ENCODE measurements around the gene ZNF605.

Gene ZNF605

DNA sequence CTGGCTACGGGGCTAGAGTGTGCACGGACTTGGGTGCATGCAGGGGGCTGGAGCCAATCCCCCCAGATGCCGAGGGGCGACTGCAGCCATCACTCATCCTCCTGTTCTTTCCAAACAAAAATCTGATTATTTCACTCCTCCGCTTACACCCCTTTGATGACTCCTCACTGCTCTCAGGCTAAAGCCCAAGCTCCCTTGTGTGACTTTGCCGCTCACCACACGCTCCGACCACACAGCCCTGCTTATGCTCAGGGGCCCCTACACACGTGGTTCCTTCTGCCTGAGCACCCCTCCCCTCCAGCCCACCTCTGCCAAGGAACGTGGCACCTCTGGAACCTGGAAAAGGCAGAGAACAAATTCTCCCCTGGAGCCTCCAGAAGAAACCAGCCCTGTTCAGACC is 82.4 kb downstream of the ZNF605 start:
- H3K4me1 ChIP-seq (ENCODE audit: insufficient read depth, low read length): no peaks in the 10 kb centered on the region
- H3K36me3 ChIP-seq (ENCODE audit: insufficient read depth, low read length): peaks cover 54% of the 10 kb centered on the region
- H3K9me3 ChIP-seq (ENCODE audit: low read length): peaks cover 7% of the 10 kb centered on the region
- no peak overlapping the region for H2AFZ ChIP-seq (ENCODE audit: low read depth, low read length)
- H3K27me3 ChIP-seq (ENCODE audit: insufficient read depth, low read length): no peaks in the 10 kb centered on the region
- no peak overlapping the region for H3K4me3 ChIP-seq (ENCODE audit: low read length)

GRCh38 chr12:132872975-132873421 is 83.1 kb downstream of the ZNF605 start:
- Histone ChIP-seq H2AFZ (ENCODE audit: low read depth, low read length) (no peak overlapping the region), H3K27me3 (ENCODE audit: insufficient read depth, low read length) (no peaks in the 10 kb centered on the region), H3K9me3 (ENCODE audit: low read length) (peaks cover 7% of the 10 kb centered on the region), H3K36me3 (ENCODE audit: insufficient read depth, low read length) (peaks cover 54% of the 10 kb centered on the region), H3K4me3 (ENCODE audit: low read length) (no peak overlapping the region), H3K4me1 (ENCODE audit: insufficient read depth, low read length) (no peaks in the 10 kb centered on the region)

DNA sequence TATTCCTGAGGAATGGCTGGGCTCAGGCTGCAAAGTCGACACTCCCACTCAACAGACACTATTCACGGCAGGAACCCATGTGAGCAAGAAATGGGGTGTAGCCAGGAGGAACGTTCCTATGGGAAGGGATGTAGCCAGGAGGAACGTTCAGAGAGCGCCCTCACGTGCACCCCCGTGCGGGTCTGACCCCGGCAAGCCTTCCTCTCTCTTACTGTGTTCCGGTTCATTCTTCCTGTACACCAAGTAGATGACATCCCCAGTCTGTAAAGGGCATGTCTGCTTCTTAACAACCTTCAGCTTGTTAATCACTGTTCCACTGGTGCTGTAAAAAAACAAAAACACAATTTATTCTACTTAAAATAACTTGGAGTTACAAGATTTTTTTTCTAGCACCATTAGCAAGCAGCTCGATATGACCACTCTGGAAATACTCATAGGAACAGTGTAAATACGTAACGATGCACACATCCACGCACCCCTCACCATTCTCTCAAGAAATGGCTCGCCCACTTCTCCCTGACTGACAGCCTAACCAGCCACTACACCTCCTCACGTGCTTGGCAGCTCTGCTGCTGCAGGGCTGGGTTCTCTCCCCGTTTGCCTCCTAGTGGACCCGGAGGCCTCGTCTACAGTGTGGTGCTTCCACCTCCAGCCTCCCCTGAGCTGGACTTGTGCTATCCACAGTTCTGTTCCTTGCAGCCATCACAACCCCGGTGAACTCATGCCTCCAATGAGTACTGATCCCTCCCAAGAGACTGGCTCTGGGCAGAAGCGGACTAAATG is 83.8 kb downstream of the ZNF605 start:
- no peaks in the 10 kb centered on the region for H3K27me3 ChIP-seq (ENCODE audit: insufficient read depth, low read length)
- H3K4me1 ChIP-seq (ENCODE audit: insufficient read depth, low read length): no peaks in the 10 kb centered on the region
- H2AFZ ChIP-seq (ENCODE audit: low read depth, low read length): no peak overlapping the region
- peaks cover 4% of the 10 kb centered on the region for H3K9me3 ChIP-seq (ENCODE audit: low read length)
- H3K36me3 ChIP-seq (ENCODE audit: insufficient read depth, low read length): peaks cover 55% of the 10 kb centered on the region
- no peak overlapping the region for H3K4me3 ChIP-seq (ENCODE audit: low read length)

- Histone ChIP-seq H3K36me3 (ENCODE audit: insufficient read depth, low read length) (peaks cover 58% of the 10 kb centered on the region), H3K4me1 (ENCODE audit: insufficient read depth, low read length) (no peaks in the 10 kb centered on the region), H3K9me3 (ENCODE audit: low read length) (peaks cover 8% of the 10 kb centered on the region), H3K4me3 (ENCODE audit: low read length) (no peak overlapping the region), H2AFZ (ENCODE audit: low read depth, low read length) (no peak overlapping the region), H3K27me3 (ENCODE audit: insufficient read depth, low read length) (no peaks in the 10 kb centered on the region)
Observed at GRCh38 chr12:132869551-132869950, 86.6 kb downstream of the ZNF605 start.
